ENCODE measurements around the gene C16orf89.
A peak's percentile ranks its signal among the peaks of the same experiment; 100 is the strongest.

DNA sequence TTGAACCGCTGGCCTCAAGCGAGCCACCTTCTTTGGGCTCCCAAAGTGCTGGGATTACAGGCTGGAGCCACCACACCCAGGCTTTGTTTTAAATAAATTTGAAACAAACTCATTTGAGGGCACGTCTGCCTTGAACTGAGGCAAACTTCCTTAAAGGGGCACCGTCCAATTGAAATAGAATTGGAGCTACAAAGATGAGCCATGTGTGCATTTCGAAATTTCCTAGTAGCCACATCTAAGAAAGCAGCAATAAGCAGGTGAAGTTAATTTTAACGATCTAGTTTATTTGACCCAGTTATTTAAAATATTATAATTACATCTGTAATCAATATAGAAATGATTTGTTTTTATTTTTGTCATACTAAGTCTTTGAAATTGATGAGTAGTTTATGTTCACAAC, 755 bp upstream of the C16orf89 start:
- TF ChIP-seq, protein P1, sequence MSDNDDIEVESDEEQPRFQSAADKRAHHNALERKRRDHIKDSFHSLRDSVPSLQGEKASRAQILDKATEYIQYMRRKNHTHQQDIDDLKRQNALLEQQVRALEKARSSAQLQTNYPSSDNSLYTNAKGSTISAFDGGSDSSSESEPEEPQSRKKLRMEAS (IDR thresholded peaks at IDR 0.05; ENCODE audit: low read depth, low read length): peak; percentile 20; the same call in 1 of the 2 replicates
- TF ChIP-seq, protein P2, sequence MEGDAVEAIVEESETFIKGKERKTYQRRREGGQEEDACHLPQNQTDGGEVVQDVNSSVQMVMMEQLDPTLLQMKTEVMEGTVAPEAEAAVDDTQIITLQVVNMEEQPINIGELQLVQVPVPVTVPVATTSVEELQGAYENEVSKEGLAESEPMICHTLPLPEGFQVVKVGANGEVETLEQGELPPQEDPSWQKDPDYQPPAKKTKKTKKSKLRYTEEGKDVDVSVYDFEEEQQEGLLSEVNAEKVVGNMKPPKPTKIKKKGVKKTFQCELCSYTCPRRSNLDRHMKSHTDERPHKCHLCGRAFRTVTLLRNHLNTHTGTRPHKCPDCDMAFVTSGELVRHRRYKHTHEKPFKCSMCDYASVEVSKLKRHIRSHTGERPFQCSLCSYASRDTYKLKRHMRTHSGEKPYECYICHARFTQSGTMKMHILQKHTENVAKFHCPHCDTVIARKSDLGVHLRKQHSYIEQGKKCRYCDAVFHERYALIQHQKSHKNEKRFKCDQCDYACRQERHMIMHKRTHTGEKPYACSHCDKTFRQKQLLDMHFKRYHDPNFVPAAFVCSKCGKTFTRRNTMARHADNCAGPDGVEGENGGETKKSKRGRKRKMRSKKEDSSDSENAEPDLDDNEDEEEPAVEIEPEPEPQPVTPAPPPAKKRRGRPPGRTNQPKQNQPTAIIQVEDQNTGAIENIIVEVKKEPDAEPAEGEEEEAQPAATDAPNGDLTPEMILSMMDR (IDR thresholded peaks at IDR 0.05; ENCODE audit: low read depth, low read length): no peak
- TF ChIP-seq POLR2A (IDR thresholded peaks at IDR 0.05; ENCODE audit: extremely low read depth, insufficient read length): no peak

All from NB4 (cell line).